HL-60 (cell line): ENCODE measurements around the gene CDH7.

Experiments
- DNase-seq, 2 experiments: peaks; one replicate each; pipeline ENCODE4 v3.0.0-alpha.2; 2010 to 2020; ENCODE audit warnings: low read depth in 1 of 2, low spot score in 1 of 2
- H3K27ac ChIP-seq: fragments of 250-450 bp; sonication (Bioruptor Pico); replicated peaks from 2 replicates; pipeline ENCODE4 v1.5.1; 2020; ENCODE audit warnings: mild to moderate bottlenecking, moderate library complexity
- H3K27me3 ChIP-seq: fragments of 250-450 bp; sonication (Bioruptor Pico); 2 replicates; pipeline ENCODE4 v1.5.1; 2021; ENCODE audit warnings: mild to moderate bottlenecking, moderate library complexity; ENCODE audit not compliant: insufficient read depth, poor library complexity, severe bottlenecking
- H3K4me3 ChIP-seq: replicated peaks from 2 replicates; pipeline ENCODE4 v1.5.1; 2011; ENCODE audit warnings: mild to moderate bottlenecking, control low read depth, low read length; ENCODE audit not compliant: insufficient read depth
- CTCF ChIP-seq: IDR thresholded peaks from one replicate; pipeline ENCODE4 v1.5.1; 2011; ENCODE audit warnings: low read length, control low read depth, inconsistent platforms; ENCODE audit not compliant: insufficient read depth
- GABPA ChIP-seq: IDR thresholded peaks from 2 replicates; pipeline ENCODE4 v1.6.1; 2012; ENCODE audit warnings: low read depth
- POLR2AphosphoS5 ChIP-seq: IDR thresholded peaks from 2 replicates; pipeline ENCODE4 v1.6.1; 2012; ENCODE audit warnings: low read depth
- REST ChIP-seq: IDR thresholded peaks from 2 replicates; pipeline ENCODE4 v1.6.1; 2012; ENCODE audit warnings: low read depth; ENCODE audit not compliant: insufficient replicate concordance
- SPI1 ChIP-seq: IDR thresholded peaks from 2 replicates; pipeline ENCODE4 v1.6.1; 2012; ENCODE audit warnings: low read depth, mild to moderate bottlenecking, borderline replicate concordance

Gene CDH7

GRCh38 chr18:65769652-65770051 lies 18.8 kb downstream of the CDH7 start:
- no peak for DNase-seq
- H3K27me3 ChIP-seq: no peaks in the 10 kb centered on the region
- TF ChIP-seq CTCF: no peak
- TF ChIP-seq REST: no peak
- no peak for TF ChIP-seq POLR2AphosphoS5
- H3K4me3 ChIP-seq: no peak overlapping the region
- no peak overlapping the region for H3K27ac ChIP-seq

GRCh38 chr18:65786474-65786873 lies 35.7 kb downstream of the CDH7 start:
- H3K27ac ChIP-seq: no peak overlapping the region
- no peak for DNase-seq
- H3K4me3 ChIP-seq: no peak overlapping the region
- TF ChIP-seq POLR2AphosphoS5 (no peak), CTCF (no peak), REST (no peak), GABPA (no peak), SPI1 (no peak)
- H3K27me3 ChIP-seq: peaks cover 2% of the 10 kb centered on the region

GRCh38 chr18:65788373-65788772 lies 37.6 kb downstream of the CDH7 start:
- H3K27me3 ChIP-seq: no peaks in the 10 kb centered on the region
- no peak overlapping the region for H3K27ac ChIP-seq
- no peak for DNase-seq
- H3K4me3 ChIP-seq: no peak overlapping the region
- no peak for TF ChIP-seq GABPA
- TF ChIP-seq CTCF: no peak
- no peak for TF ChIP-seq POLR2AphosphoS5
- no peak for TF ChIP-seq SPI1
- no peak for TF ChIP-seq REST
